Measurements from ENCODE around the gene TMEM38B. TPM values are rescaled to one million over a fixed set of nuclear protein-coding genes. Genes with fewer than 3 reads are reported as not detected.
"Not testable (repeated sequence)": the region's sequence is repeated elsewhere in the genome, so short reads cannot be mapped to it uniquely, and the experiment has no call there.

TMEM38B gene
- total RNA-seq, 1 donor from 2014 or later: 9.3 TPM

GRCh38 chr9:105702207-105702606 is 7.9 kb downstream of the TMEM38B start:
- FAIRE-seq (no peak), DNase-seq (ENCODE audit: low read depth) (no peak)
- H3K4me1 Mint-ChIP-seq (ENCODE audit: low read depth, unreplicated experiment): peaks cover 9% of the 10 kb centered on the region
- no peak overlapping the region for H3K27ac Mint-ChIP-seq (ENCODE audit: unreplicated experiment)
- H3K9me3 ChIP-seq (ENCODE audit: insufficient read depth, low read depth, low read length): no peaks in the 10 kb centered on the region
- H3K79me2 ChIP-seq (ENCODE audit: insufficient read depth, low read length): no peaks in the 10 kb centered on the region
- H3K27me3 Mint-ChIP-seq (ENCODE audit: low read depth, unreplicated experiment): no peaks in the 10 kb centered on the region
- no peak overlapping the region for H2AFZ ChIP-seq (ENCODE audit: low read depth, low read length)
- no peaks in the 10 kb centered on the region for H3K36me3 Mint-ChIP-seq (ENCODE audit: low read depth, unreplicated experiment)
- no peaks in the 10 kb centered on the region for H3K36me3 ChIP-seq (ENCODE audit: insufficient read depth, low read length)
- H3K4me2 ChIP-seq (ENCODE audit: low read length): no peak overlapping the region
- H3K4me1 ChIP-seq (ENCODE audit: insufficient read depth, low read length): no peaks in the 10 kb centered on the region
- no peaks in the 10 kb centered on the region for H3K27me3 ChIP-seq (ENCODE audit: insufficient read depth, low read length)
- H3K4me3 Mint-ChIP-seq (ENCODE audit: unreplicated experiment): no peak overlapping the region
- no peaks in the 10 kb centered on the region for H4K20me1 ChIP-seq (ENCODE audit: insufficient read depth, low read length)
- H3K9ac ChIP-seq (ENCODE audit: low read length): no peak overlapping the region
- no peak overlapping the region for H3K4me3 ChIP-seq (ENCODE audit: insufficient read depth, low read depth, low read length)
- H3K9me3 Mint-ChIP-seq (ENCODE audit: unreplicated experiment): no peaks in the 10 kb centered on the region
- H3K27ac ChIP-seq (ENCODE audit: low read depth, low read length): no peak overlapping the region
- TF ChIP-seq EZH2 (IDR thresholded peaks at IDR 0.05; ENCODE audit: insufficient read depth, low read length) (no peak), CTCF (IDR thresholded peaks at IDR 0.05; ENCODE audit: insufficient read depth, low read depth, low read length) (no peak)

DNA sequence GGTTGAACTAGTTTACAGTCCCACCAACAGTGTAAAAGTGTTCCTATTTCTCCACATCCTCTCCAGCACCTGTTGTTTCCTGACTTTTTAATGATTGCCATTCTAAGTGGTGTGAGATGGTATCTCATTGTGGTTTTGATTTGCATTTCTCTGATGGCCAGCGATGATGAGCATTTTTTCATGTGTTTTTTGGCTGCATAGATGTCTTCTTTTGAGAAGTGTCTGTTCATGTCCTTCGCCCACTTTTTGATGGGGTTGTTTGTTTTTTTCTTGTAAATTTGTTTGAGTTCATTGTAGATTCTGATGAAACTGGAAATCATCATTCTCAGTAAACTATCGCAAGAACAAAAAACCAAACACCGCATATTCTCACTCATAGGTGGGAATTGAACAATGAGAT is 9.3 kb downstream of the TMEM38B start:
- H3K4me3 ChIP-seq (ENCODE audit: insufficient read depth, low read depth, low read length); H3K27ac Mint-ChIP-seq (ENCODE audit: unreplicated experiment); DNase-seq (ENCODE audit: low read depth); H3K4me1 Mint-ChIP-seq (ENCODE audit: low read depth, unreplicated experiment); H3K9ac ChIP-seq (ENCODE audit: low read length); H3K36me3 Mint-ChIP-seq (ENCODE audit: low read depth, unreplicated experiment); H3K9me3 ChIP-seq (ENCODE audit: insufficient read depth, low read depth, low read length); H2AFZ ChIP-seq (ENCODE audit: low read depth, low read length); H3K27me3 ChIP-seq (ENCODE audit: insufficient read depth, low read length); H3K4me3 Mint-ChIP-seq (ENCODE audit: unreplicated experiment); H4K20me1 ChIP-seq (ENCODE audit: insufficient read depth, low read length); H3K4me1 ChIP-seq (ENCODE audit: insufficient read depth, low read length); H3K36me3 ChIP-seq (ENCODE audit: insufficient read depth, low read length); H3K9me3 Mint-ChIP-seq (ENCODE audit: unreplicated experiment); H3K4me2 ChIP-seq (ENCODE audit: low read length); H3K27me3 Mint-ChIP-seq (ENCODE audit: low read depth, unreplicated experiment); H3K27ac ChIP-seq (ENCODE audit: low read depth, low read length); H3K79me2 ChIP-seq (ENCODE audit: insufficient read depth, low read length); FAIRE-seq: not testable (repeated sequence)

- no peaks in the 10 kb centered on the region for H4K20me1 ChIP-seq (ENCODE audit: insufficient read depth, low read length)
- FAIRE-seq: no peak
- no peaks in the 10 kb centered on the region for H3K27me3 Mint-ChIP-seq (ENCODE audit: low read depth, unreplicated experiment)
Measured at GRCh38 chr9:105706156-105706555, 11.8 kb downstream of the TMEM38B start.

More at GRCh38 chr9:105706156-105706555, 11.8 kb downstream of the TMEM38B start:
- no peak overlapping the region for H3K4me2 ChIP-seq (ENCODE audit: low read length)
- H2AFZ ChIP-seq (ENCODE audit: low read depth, low read length): no peak overlapping the region
- H3K36me3 ChIP-seq (ENCODE audit: insufficient read depth, low read length): no peaks in the 10 kb centered on the region
- H3K36me3 Mint-ChIP-seq (ENCODE audit: low read depth, unreplicated experiment): no peaks in the 10 kb centered on the region
- H3K4me1 ChIP-seq (ENCODE audit: insufficient read depth, low read length): no peaks in the 10 kb centered on the region
- H3K9me3 ChIP-seq (ENCODE audit: insufficient read depth, low read depth, low read length): no peaks in the 10 kb centered on the region
- no peak overlapping the region for H3K4me3 ChIP-seq (ENCODE audit: insufficient read depth, low read depth, low read length)
- no peak overlapping the region for H3K27ac ChIP-seq (ENCODE audit: low read depth, low read length)
- H3K9me3 Mint-ChIP-seq (ENCODE audit: unreplicated experiment): no peaks in the 10 kb centered on the region
- no peak overlapping the region for H3K4me3 Mint-ChIP-seq (ENCODE audit: unreplicated experiment)
- no peak for TF ChIP-seq EZH2 (IDR thresholded peaks at IDR 0.05; ENCODE audit: insufficient read depth, low read length)
- TF ChIP-seq CTCF (IDR thresholded peaks at IDR 0.05; ENCODE audit: insufficient read depth, low read depth, low read length): no peak
- H3K27me3 ChIP-seq (ENCODE audit: insufficient read depth, low read length): no peaks in the 10 kb centered on the region
- no peak overlapping the region for H3K27ac Mint-ChIP-seq (ENCODE audit: unreplicated experiment)
- H3K79me2 ChIP-seq (ENCODE audit: insufficient read depth, low read length): no peaks in the 10 kb centered on the region
- no peak overlapping the region for H3K9ac ChIP-seq (ENCODE audit: low read length)
- no peak for DNase-seq (ENCODE audit: low read depth)
- no peaks in the 10 kb centered on the region for H3K4me1 Mint-ChIP-seq (ENCODE audit: low read depth, unreplicated experiment)
